ENCODE data around the gene CNIH4.
"Not testable (repeated sequence)": the region's sequence is repeated elsewhere in the genome, so short reads cannot be mapped to it uniquely, and the experiment has no call there.

Gene CNIH4

DNA sequence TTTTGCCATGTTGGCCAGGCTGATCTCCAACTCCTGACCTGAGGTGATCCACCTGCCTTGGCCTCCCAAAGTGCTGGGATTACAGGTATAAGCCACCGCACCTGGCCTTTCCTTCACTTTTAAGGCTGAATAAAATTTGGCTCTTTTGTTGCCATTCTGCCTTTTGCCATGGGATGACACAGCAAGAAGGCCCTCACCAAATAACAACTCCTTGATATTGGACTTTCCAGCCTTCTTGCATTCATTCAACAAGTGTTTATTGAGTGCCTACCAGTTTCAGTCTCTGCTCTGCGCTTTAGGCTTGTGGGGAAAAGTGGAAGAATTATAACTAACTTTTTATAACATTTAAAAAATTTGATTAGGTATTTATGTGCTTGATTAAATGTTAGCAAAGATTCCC is 24.9 kb upstream of the CNIH4 start:
- TF ChIP-seq BHLHE40 (IDR thresholded peaks at IDR 0.05; ENCODE audit: borderline replicate concordance) (no peak), L3MBTL2 (conservative IDR thresholded peaks at IDR 0.05) (no peak), TARDBP (IDR thresholded peaks at IDR 0.05) (no peak), FOXK2 (IDR thresholded peaks at IDR 0.05) (no peak), FOXM1 (IDR thresholded peaks at IDR 0.05; ENCODE audit: borderline replicate concordance) (no peak), HDGF (IDR thresholded peaks at IDR 0.05; ENCODE audit: borderline replicate concordance) (no peak)
- no peak for DNase-seq (ENCODE audit: extremely low spot score)
- POLR2A ChIA-PET, result no interaction called here
- CTCF ChIA-PET, result no interaction called here

DNA sequence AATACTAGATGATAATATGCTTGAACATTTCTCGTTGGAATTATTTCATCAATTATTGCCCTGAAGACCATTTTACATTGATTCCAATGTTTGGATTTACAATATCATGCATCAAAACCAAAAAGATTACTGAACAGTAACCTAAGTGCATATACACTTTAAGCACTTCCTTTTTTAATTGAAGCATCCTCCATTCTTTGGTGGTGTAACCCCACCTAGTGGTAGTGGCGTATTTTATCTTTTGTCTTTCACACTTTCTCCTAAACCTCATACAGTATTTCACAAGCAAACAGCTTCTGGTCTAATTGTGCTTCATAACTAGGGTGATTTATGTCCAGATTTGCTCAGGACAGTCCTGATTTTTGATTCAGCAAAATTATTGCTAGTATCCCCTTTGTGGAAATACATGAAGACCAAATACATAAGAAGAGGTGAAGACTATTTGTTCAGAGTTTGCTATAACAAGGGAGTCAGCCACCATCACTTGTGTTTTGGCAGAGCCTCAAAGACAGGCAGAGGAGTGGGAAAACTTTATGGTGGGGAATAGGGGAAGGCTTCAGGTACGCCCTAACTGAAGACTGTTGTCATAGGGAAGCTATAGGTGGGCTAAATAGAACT is 23.3 kb upstream of the CNIH4 start:
- ChIA-PET CTCF (interaction anchor here (1.1 to 1.5 kb wide), 3 partner anchors 31 to 217 kb away, joined by 3 read pairs; no protein-coding TSS in a partner anchor), POLR2A (no interaction called here)
- no peak for TF ChIP-seq FOXM1 (IDR thresholded peaks at IDR 0.05; ENCODE audit: borderline replicate concordance)
- TF ChIP-seq ARNT (IDR thresholded peaks at IDR 0.05), result no peak
- no peak for TF ChIP-seq NFRKB (IDR thresholded peaks at IDR 0.05)
- 0 out of 2 replicates have a peak, but pooled peaks have one; percentile 24 for TF ChIP-seq CTBP1 (IDR thresholded peaks at IDR 0.05; ENCODE audit: borderline replicate concordance)
- peak; percentile 57 for DNase-seq (ENCODE audit: extremely low spot score)

DNA sequence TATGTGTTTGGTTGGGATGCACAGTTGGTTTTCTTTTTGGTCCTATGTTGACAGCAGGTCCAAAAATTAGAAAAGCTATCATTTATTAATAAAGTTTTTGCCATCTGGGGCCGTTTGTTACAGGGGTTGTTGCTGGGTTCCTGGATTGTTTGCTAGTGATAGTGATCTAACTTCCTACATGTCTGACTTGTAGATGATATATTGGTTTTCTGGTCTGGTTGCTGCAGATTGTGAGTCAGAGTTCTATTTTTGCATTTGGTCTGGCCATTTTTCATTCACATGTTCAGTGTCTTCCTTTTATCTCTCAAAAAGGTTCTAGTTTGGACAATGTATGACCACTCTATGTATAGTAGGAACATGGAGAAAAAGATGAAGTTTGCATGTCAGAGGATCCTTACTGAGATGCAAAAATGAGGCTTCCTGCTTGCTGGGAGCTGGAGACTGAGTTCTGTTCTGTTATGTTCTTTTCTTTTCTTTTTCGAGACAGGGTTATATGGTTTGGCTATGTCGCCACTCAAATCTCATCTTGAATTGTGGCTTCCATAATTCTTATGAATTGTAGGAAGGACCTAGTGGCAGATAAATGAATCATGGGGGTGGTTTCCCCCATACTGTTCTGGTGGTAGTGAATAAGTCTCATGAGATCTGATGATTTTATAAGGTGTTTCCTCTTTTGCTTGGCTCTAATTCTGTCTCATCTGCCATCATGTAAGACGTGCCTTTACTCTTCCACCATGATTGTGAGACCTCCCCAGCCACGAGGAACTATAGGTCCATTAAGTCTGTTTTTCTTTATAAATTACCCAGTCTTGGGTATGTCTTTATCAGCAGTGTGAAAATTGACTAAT is 22.5 kb upstream of the CNIH4 start:
- POLR2A ChIA-PET, result no interaction called here
- DNase-seq (ENCODE audit: extremely low spot score), result no peak
- CTCF ChIA-PET, result interaction anchor here (1.1 to 1.5 kb wide), 2 partner anchors 30 to 217 kb away, joined by 3 read pairs; no protein-coding TSS in a partner anchor
- TF ChIP-seq NFRKB (IDR thresholded peaks at IDR 0.05), result no peak
- TF ChIP-seq, protein P1, sequence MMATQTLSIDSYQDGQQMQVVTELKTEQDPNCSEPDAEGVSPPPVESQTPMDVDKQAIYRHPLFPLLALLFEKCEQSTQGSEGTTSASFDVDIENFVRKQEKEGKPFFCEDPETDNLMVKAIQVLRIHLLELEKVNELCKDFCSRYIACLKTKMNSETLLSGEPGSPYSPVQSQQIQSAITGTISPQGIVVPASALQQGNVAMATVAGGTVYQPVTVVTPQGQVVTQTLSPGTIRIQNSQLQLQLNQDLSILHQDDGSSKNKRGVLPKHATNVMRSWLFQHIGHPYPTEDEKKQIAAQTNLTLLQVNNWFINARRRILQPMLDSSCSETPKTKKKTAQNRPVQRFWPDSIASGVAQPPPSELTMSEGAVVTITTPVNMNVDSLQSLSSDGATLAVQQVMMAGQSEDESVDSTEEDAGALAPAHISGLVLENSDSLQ (IDR thresholded peaks at IDR 0.05), result no peak
- no peak for TF ChIP-seq L3MBTL2 (conservative IDR thresholded peaks at IDR 0.05)
- no peak for TF ChIP-seq FOXK2 (IDR thresholded peaks at IDR 0.05)
- TF ChIP-seq SUZ12 (IDR thresholded peaks at IDR 0.05), result no peak
- no peak for TF ChIP-seq ELF4 (IDR thresholded peaks at IDR 0.05)
- no peak for TF ChIP-seq FOXA1 (IDR thresholded peaks at IDR 0.05)
- no peak for TF ChIP-seq FOXM1 (IDR thresholded peaks at IDR 0.05; ENCODE audit: borderline replicate concordance)
- no peak for TF ChIP-seq HDGF (IDR thresholded peaks at IDR 0.05; ENCODE audit: borderline replicate concordance)
- TF ChIP-seq BHLHE40 (IDR thresholded peaks at IDR 0.05; ENCODE audit: borderline replicate concordance), result no peak
- TF ChIP-seq LEF1 (IDR thresholded peaks at IDR 0.05; ENCODE audit: borderline replicate concordance), result no peak
- no peak for TF ChIP-seq CTBP1 (IDR thresholded peaks at IDR 0.05; ENCODE audit: borderline replicate concordance)
- no peak for TF ChIP-seq TARDBP (IDR thresholded peaks at IDR 0.05)

DNA sequence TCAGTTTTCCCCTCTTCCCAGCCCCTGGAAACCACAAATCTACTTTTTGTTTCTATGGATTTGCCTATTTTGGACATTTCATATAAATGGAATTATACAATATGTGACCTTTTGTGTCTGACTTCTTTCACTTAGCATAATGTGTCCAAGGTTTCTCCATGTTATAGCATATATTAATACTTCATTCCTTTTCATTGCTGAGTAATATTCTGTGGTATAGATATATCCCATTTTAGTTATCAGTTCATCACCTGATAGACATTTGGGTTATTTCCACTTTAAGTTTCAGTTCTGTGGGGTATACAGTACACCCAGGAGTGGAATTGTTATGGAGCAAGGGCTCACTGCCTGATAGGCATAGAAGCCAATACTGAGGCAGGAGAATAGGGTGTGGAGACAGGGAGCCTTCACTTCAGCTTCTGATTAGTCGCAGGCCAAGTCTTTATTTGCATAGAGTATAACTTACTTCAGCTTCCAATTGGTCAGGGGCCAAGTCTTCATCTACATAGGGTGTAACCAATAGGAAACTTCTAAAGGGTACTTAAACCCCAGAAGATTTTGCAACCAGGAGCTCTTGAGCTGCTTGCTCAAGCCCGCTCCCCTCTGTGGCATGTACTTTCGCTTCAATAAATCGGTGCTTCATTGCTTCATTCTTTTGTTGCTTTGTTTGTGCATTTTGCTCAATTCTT is 18.4 kb upstream of the CNIH4 start:
- ChIA-PET CTCF (no interaction called here), POLR2A (no interaction called here)
- TF ChIP-seq FOXA1 (IDR thresholded peaks at IDR 0.05) (no peak), BHLHE40 (IDR thresholded peaks at IDR 0.05; ENCODE audit: borderline replicate concordance) (no peak), FOXM1 (IDR thresholded peaks at IDR 0.05; ENCODE audit: borderline replicate concordance) (no peak), TARDBP (IDR thresholded peaks at IDR 0.05) (no peak), L3MBTL2 (conservative IDR thresholded peaks at IDR 0.05) (0 out of 2 replicates have a peak, but pooled peaks have one; percentile 11), CTBP1 (IDR thresholded peaks at IDR 0.05; ENCODE audit: borderline replicate concordance) (no peak), HDGF (IDR thresholded peaks at IDR 0.05; ENCODE audit: borderline replicate concordance) (no peak)
- TF ChIP-seq, protein P1 (IDR thresholded peaks at IDR 0.05), result no peak
- DNase-seq (ENCODE audit: extremely low spot score), result no peak

DNA sequence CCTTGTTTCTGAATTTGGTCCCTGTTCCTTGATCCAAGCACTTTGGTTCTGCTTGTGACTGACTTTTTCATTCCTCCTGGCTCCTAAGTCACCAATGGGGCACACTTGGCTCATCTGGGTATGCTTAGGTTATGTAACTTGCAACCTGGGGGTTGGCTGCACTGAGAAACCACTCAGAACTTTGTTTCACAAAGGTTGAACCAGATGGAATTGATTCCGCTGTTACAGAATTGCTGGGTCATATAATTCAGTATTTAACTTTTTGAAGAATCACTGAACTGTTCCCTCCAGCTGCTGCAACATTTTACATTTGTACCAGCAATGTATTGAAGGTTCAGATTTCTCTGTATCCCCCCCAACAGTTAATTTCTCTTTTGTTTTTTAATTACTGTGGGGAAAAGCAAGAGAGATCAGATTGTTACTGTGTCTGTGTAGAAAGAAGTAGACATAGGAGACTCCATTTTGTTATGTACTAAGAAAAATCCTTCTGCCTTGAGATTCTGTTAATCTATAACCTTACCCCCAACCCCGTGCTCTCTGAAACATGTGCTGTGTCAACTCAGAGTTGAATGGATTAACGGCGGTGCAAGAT is 17.1 kb upstream of the CNIH4 start:
- CTCF ChIA-PET, result interaction anchor here (0.6 kb wide), 1 partner anchor 118 kb away, joined by 6 read pairs; no protein-coding TSS in a partner anchor
- DNase-seq (ENCODE audit: extremely low spot score), result no peak
- no peak for TF ChIP-seq TARDBP (IDR thresholded peaks at IDR 0.05)
- no peak for TF ChIP-seq FOXK2 (IDR thresholded peaks at IDR 0.05)
- TF ChIP-seq, protein P1 (IDR thresholded peaks at IDR 0.05), result no peak
- no peak for TF ChIP-seq SP1 (IDR thresholded peaks at IDR 0.05)
- TF ChIP-seq LEF1 (IDR thresholded peaks at IDR 0.05; ENCODE audit: borderline replicate concordance), result no peak
- POLR2A ChIA-PET, result no interaction called here

DNA sequence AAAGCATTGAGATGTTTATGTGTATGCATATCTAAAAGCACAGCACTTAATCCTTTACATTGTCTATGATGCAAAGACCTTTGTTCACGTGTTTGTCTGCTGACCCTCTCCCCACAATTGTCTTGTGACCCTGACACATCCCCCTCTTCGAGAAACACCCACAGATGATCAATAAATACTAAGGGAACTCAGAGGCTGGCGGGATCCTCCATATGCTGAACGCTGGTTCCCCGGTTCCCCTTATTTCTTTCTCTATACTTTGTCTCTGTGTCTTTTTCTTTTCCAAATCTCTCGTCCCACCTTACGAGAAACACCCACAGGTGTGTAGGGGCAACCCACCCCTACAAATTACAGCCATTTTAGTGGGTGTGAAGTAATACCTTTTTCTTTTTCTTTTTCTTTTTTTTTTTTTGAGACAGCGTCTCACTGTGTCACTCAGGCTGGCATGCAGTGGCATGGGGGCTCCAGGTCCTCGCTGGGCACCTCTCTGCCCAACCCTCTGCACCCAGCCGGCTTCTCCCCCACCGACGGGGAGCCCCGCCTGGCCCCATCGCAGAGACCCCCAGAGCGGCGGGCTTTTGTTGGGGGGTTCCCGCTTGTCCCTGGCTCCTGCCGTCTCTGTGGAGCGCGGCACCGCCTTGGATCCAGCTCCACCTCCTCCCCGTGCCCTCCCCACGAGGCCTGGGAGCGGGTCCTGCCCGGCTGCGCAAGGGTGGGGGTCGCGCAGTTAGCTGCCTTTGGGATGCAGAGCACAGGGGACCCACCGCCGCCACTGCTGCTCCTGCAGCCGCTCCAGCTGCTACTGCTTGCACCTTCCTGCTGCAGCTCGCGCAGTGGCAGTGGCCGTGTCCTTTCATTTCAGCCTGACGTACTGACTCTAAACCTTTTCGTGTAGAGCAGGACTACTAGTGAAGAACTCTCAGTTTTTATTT is 16.0 kb upstream of the CNIH4 start:
- CTCF ChIA-PET; POLR2A ChIA-PET; DNase-seq (ENCODE audit: extremely low spot score): not testable (repeated sequence)

Measured in HEK293T (cell line).